KMS-11 (cell line): ENCODE results near the gene SLC12A5.
"Not testable (repeated sequence)": the region's sequence is repeated elsewhere in the genome, so short reads cannot be mapped to it uniquely, and the experiment has no call there.

Experiments
- H2AFZ ChIP-seq: fragments of 200-600 bp; sonication (generic); 2 replicates; pipeline ENCODE4 v1.6.1; 2016; ENCODE audit warnings: antibody characterized with exemption, mixed run types, low read depth
- H3K27ac ChIP-seq: fragments of 200-600 bp; sonication (generic); 2 replicates; pipeline ENCODE4 v1.6.1; 2016; ENCODE audit warnings: mild to moderate bottlenecking, mixed run types
- H3K27me3 ChIP-seq: fragments of 200-600 bp; sonication (generic); 2 replicates; pipeline ENCODE4 v1.6.1; 2017; ENCODE audit warnings: mild to moderate bottlenecking, low read depth, mixed run types, moderate library complexity; ENCODE audit not compliant: insufficient read depth
- H3K36me3 ChIP-seq: fragments of 200-600 bp; sonication (generic); 2 replicates; pipeline ENCODE4 v1.6.1; 2017; ENCODE audit warnings: mild to moderate bottlenecking, mixed run types; ENCODE audit not compliant: insufficient read depth
- H3K4me1 ChIP-seq: fragments of 200-600 bp; sonication (generic); 2 replicates; pipeline ENCODE4 v1.6.1; 2016; ENCODE audit warnings: mild to moderate bottlenecking, low read depth, mixed run types; ENCODE audit not compliant: poor library complexity, severe bottlenecking
- H3K4me2 ChIP-seq: fragments of 200-600 bp; sonication (generic); 2 replicates; pipeline ENCODE4 v1.7.0; 2016; ENCODE audit warnings: mild to moderate bottlenecking, mixed run types
- H3K4me3 ChIP-seq: fragments of 200-600 bp; sonication (generic); IDR thresholded peaks from 2 replicates; pipeline ENCODE4 v1.6.1; 2017; ENCODE audit warnings: low read depth, low read length, mixed read lengths; ENCODE audit not compliant: insufficient read depth
- H3K79me2 ChIP-seq: fragments of 200-600 bp; sonication (generic); 2 replicates; pipeline ENCODE4 v1.6.1; 2016; ENCODE audit warnings: low read depth, mixed run types; ENCODE audit not compliant: insufficient read depth
- H3K9ac ChIP-seq: fragments of 200-600 bp; sonication (generic); 2 replicates; pipeline ENCODE4 v1.6.1; 2016; ENCODE audit warnings: mild to moderate bottlenecking, mixed run types
- H4K20me1 ChIP-seq: fragments of 200-600 bp; sonication (generic); 2 replicates; pipeline ENCODE4 v1.6.1; 2016; ENCODE audit warnings: mild to moderate bottlenecking, mixed run types; ENCODE audit not compliant: insufficient read depth
- TF ChIP-seq, protein P1 (sequence below): fragments of 200-600 bp; sonication (generic); conservative IDR thresholded peaks from 2 replicates; pipeline ENCODE4 v1.6.1; 2017; ENCODE audit warnings: low read depth, mild to moderate bottlenecking, antibody characterized with exemption, low read length, moderate library complexity, mixed read lengths

Gene SLC12A5

DNA sequence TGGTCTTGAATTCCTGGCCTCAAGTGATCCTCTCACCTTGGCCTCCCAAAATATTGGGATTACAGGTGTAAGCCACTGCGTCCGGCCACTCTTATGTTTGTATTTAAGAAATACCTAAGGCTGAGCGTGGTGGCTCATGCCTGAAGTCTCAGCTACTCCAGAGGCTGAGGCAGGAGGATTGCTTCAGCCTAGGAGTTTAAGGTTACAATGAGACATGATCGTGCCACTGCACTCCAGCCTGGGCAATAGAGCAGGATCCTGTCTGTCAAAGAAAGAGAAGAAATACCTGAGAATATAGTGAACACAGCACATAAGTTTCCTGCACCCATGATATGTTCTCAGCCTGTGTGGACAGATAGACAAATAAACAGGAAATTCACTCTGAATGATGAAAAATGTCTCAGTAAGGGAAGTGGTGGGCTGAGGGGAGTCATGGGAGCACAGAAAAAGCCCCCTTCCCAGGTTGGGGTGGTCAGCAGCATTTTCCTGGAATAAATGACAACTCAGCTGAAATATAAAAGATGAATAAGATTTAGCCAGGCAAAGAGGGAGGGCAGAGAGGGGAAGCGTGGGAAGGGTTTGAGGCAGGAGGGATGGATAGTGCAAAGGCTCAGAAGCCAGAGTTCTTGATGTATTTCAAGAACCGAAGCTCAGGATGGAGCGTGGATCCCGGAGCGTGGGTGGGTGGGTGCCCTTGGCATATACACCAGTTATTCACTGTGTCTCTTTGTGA lies 34.1 kb upstream of the SLC12A5 start:
- TF ChIP-seq, protein P1, sequence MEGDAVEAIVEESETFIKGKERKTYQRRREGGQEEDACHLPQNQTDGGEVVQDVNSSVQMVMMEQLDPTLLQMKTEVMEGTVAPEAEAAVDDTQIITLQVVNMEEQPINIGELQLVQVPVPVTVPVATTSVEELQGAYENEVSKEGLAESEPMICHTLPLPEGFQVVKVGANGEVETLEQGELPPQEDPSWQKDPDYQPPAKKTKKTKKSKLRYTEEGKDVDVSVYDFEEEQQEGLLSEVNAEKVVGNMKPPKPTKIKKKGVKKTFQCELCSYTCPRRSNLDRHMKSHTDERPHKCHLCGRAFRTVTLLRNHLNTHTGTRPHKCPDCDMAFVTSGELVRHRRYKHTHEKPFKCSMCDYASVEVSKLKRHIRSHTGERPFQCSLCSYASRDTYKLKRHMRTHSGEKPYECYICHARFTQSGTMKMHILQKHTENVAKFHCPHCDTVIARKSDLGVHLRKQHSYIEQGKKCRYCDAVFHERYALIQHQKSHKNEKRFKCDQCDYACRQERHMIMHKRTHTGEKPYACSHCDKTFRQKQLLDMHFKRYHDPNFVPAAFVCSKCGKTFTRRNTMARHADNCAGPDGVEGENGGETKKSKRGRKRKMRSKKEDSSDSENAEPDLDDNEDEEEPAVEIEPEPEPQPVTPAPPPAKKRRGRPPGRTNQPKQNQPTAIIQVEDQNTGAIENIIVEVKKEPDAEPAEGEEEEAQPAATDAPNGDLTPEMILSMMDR: no peak
- Histone ChIP-seq H3K4me1 (peaks cover 7% of the 10 kb centered on the region), H3K4me2 (no peak overlapping the region), H3K27ac (no peak overlapping the region), H2AFZ (no peak overlapping the region), H3K79me2 (no peaks in the 10 kb centered on the region), H3K4me3 (no peak overlapping the region), H3K36me3 (no peaks in the 10 kb centered on the region), H3K9ac (no peak overlapping the region), H4K20me1 (no peaks in the 10 kb centered on the region), H3K27me3 (no peaks in the 10 kb centered on the region; the same call in 1 of the 2 replicates)

- not testable (repeated sequence) for H3K4me3 ChIP-seq, H3K4me1 ChIP-seq, H3K27ac ChIP-seq, H2AFZ ChIP-seq, H3K79me2 ChIP-seq, H3K9ac ChIP-seq, H3K4me2 ChIP-seq, H3K27me3 ChIP-seq, H4K20me1 ChIP-seq, H3K36me3 ChIP-seq
Measured at GRCh38 chr20:45995495-45996097, 33.4 kb upstream of the SLC12A5 start.

DNA sequence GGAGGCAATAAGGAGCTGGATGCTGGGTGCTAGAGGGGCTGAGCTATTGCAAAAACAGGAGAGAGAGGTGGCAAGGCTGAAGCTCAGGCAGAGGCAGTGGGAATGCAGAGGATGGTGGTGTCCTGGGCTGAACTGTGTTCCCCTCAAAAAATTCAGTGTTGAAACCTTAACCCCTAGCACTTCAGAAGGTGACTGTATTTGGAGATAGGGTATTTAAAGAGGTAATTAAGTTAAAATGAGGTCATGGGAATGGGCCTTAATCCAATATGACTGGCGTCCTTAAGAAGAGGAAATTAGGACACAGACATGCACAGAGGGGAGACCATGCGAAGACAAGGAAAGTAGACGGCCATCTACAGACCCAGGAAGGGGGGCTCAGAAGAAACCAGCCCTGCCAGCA lies 31.8 kb upstream of the SLC12A5 start:
- Histone ChIP-seq H3K27ac (no peak overlapping the region), H3K4me1 (peaks cover 7% of the 10 kb centered on the region), H3K79me2 (no peaks in the 10 kb centered on the region), H4K20me1 (no peaks in the 10 kb centered on the region), H3K4me2 (no peak overlapping the region), H3K27me3 (peaks cover 7% of the 10 kb centered on the region; the same call in 1 of the 2 replicates), H3K36me3 (no peaks in the 10 kb centered on the region), H3K9ac (no peak overlapping the region), H2AFZ (no peak overlapping the region), H3K4me3 (no peak overlapping the region)
- TF ChIP-seq, protein P1: no peak

GRCh38 chr20:45998337-45998736 lies 30.7 kb upstream of the SLC12A5 start:
- Histone ChIP-seq H3K4me2 (no peak overlapping the region), H3K4me1 (peaks cover 7% of the 10 kb centered on the region)
- TF ChIP-seq, protein P1: no peak

GRCh38 chr20:45998761-45999160 lies 30.3 kb upstream of the SLC12A5 start:
- no peaks in the 10 kb centered on the region for H3K79me2 ChIP-seq
- no peaks in the 10 kb centered on the region for H3K36me3 ChIP-seq
- H3K27me3 ChIP-seq: peaks cover 7% of the 10 kb centered on the region; the same call in 1 of the 2 replicates
- TF ChIP-seq, protein P1: no peak
- no peak overlapping the region for H3K27ac ChIP-seq
- no peak overlapping the region for H3K9ac ChIP-seq
- peaks cover 7% of the 10 kb centered on the region for H3K4me1 ChIP-seq
- no peak overlapping the region for H3K4me3 ChIP-seq
- no peak overlapping the region for H3K4me2 ChIP-seq
- H2AFZ ChIP-seq: no peak overlapping the region
- no peaks in the 10 kb centered on the region for H4K20me1 ChIP-seq

More at GRCh38 chr20:45998337-45998736, 30.7 kb upstream of the SLC12A5 start:
- Histone ChIP-seq H3K79me2 (no peaks in the 10 kb centered on the region), H4K20me1 (no peaks in the 10 kb centered on the region), H3K4me3 (no peak overlapping the region), H3K27me3 (peaks cover 7% of the 10 kb centered on the region; the same call in 1 of the 2 replicates), H3K27ac (no peak overlapping the region), H3K9ac (no peak overlapping the region), H2AFZ (no peak overlapping the region), H3K36me3 (no peaks in the 10 kb centered on the region)
